PFSK-1 (cell line): Measurements from ENCODE around the gene MIER1.

Experiments used
- FOXP2 ChIP-seq: optimal IDR thresholded peaks from 2 replicates; pipeline ENCODE3; 2011; ENCODE audit warnings: borderline replicate concordance, control low read depth, inconsistent platforms; ENCODE audit not compliant: insufficient read depth; ENCODE audit errors: extremely low read length, extremely low read depth
- POLR2AphosphoS5 ChIP-seq: IDR thresholded peaks from 2 replicates; pipeline ENCODE4 v1.6.1; 2012; ENCODE audit warnings: low read depth, mild to moderate bottlenecking, control low read depth, low read length, moderate library complexity
- SIN3A ChIP-seq: IDR thresholded peaks from 2 replicates; pipeline ENCODE4 v1.6.1; 2012; ENCODE audit warnings: mild to moderate bottlenecking, low read length, moderate library complexity, borderline replicate concordance; ENCODE audit not compliant: insufficient read depth
- TAF1 ChIP-seq: IDR thresholded peaks from 2 replicates; pipeline ENCODE4 v1.6.1; 2012; ENCODE audit warnings: low read length, control low read depth, borderline replicate concordance; ENCODE audit not compliant: insufficient read depth
- TF ChIP-seq, protein P1 (sequence below), 2 experiments: IDR thresholded peaks; 2 replicates each; pipeline versions ENCODE4 v1.6.1 to v1.8.0; 2011 to 2012; ENCODE audit warnings: low read depth in 2 of 2, low read length in 2 of 2, control low read depth in 1 of 2, inconsistent platforms in 1 of 2, mild to moderate bottlenecking in 1 of 2, moderate library complexity in 1 of 2; ENCODE audit not compliant: insufficient read depth in 1 of 2

- TF ChIP-seq POLR2AphosphoS5: no peak
- TF ChIP-seq TAF1: no peak
- TF ChIP-seq, protein P1, sequence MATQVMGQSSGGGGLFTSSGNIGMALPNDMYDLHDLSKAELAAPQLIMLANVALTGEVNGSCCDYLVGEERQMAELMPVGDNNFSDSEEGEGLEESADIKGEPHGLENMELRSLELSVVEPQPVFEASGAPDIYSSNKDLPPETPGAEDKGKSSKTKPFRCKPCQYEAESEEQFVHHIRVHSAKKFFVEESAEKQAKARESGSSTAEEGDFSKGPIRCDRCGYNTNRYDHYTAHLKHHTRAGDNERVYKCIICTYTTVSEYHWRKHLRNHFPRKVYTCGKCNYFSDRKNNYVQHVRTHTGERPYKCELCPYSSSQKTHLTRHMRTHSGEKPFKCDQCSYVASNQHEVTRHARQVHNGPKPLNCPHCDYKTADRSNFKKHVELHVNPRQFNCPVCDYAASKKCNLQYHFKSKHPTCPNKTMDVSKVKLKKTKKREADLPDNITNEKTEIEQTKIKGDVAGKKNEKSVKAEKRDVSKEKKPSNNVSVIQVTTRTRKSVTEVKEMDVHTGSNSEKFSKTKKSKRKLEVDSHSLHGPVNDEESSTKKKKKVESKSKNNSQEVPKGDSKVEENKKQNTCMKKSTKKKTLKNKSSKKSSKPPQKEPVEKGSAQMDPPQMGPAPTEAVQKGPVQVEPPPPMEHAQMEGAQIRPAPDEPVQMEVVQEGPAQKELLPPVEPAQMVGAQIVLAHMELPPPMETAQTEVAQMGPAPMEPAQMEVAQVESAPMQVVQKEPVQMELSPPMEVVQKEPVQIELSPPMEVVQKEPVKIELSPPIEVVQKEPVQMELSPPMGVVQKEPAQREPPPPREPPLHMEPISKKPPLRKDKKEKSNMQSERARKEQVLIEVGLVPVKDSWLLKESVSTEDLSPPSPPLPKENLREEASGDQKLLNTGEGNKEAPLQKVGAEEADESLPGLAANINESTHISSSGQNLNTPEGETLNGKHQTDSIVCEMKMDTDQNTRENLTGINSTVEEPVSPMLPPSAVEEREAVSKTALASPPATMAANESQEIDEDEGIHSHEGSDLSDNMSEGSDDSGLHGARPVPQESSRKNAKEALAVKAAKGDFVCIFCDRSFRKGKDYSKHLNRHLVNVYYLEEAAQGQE (IDR thresholded peaks at IDR 0.05; ENCODE audit: insufficient read depth in 1 of 2, low read depth in 2 of 2, low read length in 2 of 2): no peak
- TF ChIP-seq SIN3A: no peak
- no peak for TF ChIP-seq FOXP2
These were observed 33.1 kb downstream of the MIER1 start for GRCh38 chr1:66957938-66958337.
